ACC112 (cell line): ENCODE measurements around the gene ANKMY1.
"Not testable (repeated sequence)": the region's sequence is repeated elsewhere in the genome, so short reads cannot be mapped to it uniquely, and the experiment has no call there.

Experiments
- H2AFZ ChIP-seq: fragments of 200-600 bp; sonication (generic); one replicate; pipeline ENCODE4 v1.6.0; 2017; ENCODE audit warnings: antibody characterized with exemption, low read length; ENCODE audit not compliant: unreplicated experiment
- H3K27ac ChIP-seq: fragments of 200-600 bp; sonication (generic); 2 replicates; pipeline ENCODE4 v1.5.1; 2014; ENCODE audit warnings: low read depth, mild to moderate bottlenecking, antibody characterized with exemption, low read length, moderate library complexity
- H3K27me3 ChIP-seq: fragments of 200-600 bp; sonication (generic); 2 replicates; pipeline ENCODE4 v1.6.1; 2014; ENCODE audit warnings: mild to moderate bottlenecking, antibody characterized with exemption, low read length, moderate library complexity, mixed read lengths; ENCODE audit not compliant: insufficient read depth
- H3K36me3 ChIP-seq: fragments of 200-600 bp; sonication (generic); 2 replicates; pipeline ENCODE4 v1.6.1; 2016; ENCODE audit warnings: mild to moderate bottlenecking, antibody characterized with exemption, low read length, moderate library complexity, mixed read lengths; ENCODE audit not compliant: insufficient read depth
- H3K4me1 ChIP-seq: fragments of 200-600 bp; sonication (generic); one replicate; pipeline ENCODE4 v1.6.1; 2016; ENCODE audit warnings: low read length, mixed read lengths; ENCODE audit not compliant: insufficient read depth, unreplicated experiment, control insufficient read depth
- H3K4me3 ChIP-seq: fragments of 200-600 bp; sonication (generic); 2 replicates; pipeline ENCODE4 v1.5.1; 2014; ENCODE audit warnings: mild to moderate bottlenecking, low read depth, low read length
- H3K79me2 ChIP-seq: fragments of 200-600 bp; sonication (generic); one replicate; pipeline ENCODE4 v1.6.0; 2016; ENCODE audit warnings: low read length; ENCODE audit not compliant: control insufficient read depth, unreplicated experiment, insufficient read depth

Gene ANKMY1

DNA sequence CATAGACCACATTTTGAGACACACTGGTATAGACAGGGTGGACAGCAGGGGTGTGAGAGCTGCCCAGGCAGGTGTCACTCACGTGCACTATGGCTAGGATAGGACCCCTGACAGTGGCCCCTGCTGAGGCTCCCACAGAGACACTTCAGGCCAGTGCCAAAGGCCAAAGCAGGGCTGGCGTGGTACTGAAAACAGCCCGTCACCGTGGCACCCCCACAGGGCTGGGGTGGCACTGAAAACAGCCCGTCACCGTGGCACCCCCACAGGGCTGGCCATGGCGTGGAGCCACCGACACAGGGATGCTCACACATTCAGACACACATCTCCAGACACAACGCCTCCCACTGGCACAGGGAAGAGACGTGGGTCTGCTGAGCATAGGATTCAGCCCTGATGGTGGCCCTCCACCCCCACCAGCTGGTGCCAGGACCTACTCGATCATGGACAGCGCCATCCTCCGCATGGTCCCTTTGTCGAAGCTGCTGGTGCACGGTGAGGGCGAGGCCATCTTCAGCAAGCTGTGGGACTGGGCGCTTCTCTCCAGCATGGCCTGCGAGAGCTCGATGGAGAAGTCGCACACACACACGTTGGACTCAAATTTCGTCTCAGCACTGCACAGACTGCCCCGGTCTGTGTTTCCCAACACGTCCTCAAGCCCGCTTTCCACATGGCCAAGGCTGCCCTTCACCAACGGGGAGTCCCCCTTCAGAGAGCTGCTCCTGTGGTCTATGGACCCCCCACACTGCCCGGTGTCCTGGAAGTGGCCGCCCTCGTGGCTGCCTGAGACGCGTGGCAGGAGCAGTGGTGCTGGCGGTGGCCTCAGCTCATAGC lies 34.1 kb downstream of the ANKMY1 start:
- Histone ChIP-seq H3K36me3 (peaks cover 29% of the 10 kb centered on the region; the same call in 1 of the 2 replicates), H3K4me3 (no peak overlapping the region), H3K79me2 (no peaks in the 10 kb centered on the region), H3K4me1 (no peaks in the 10 kb centered on the region), H2AFZ (no peak overlapping the region), H3K27me3 (no peaks in the 10 kb centered on the region), H3K27ac (no peak overlapping the region)

GRCh38 chr2:240522406-240522805 lies 35.4 kb downstream of the ANKMY1 start:
- Histone ChIP-seq H2AFZ (no peak overlapping the region), H3K4me3 (no peak overlapping the region), H3K79me2 (no peaks in the 10 kb centered on the region), H3K36me3 (peaks cover 28% of the 10 kb centered on the region; the same call in 1 of the 2 replicates), H3K27ac (no peak overlapping the region), H3K4me1 (no peaks in the 10 kb centered on the region), H3K27me3 (no peaks in the 10 kb centered on the region)

GRCh38 chr2:240521885-240522284 lies 35.9 kb downstream of the ANKMY1 start:
- not testable (repeated sequence) for H2AFZ ChIP-seq, H3K4me3 ChIP-seq, H3K79me2 ChIP-seq, H3K4me1 ChIP-seq, H3K27me3 ChIP-seq, H3K27ac ChIP-seq
- H3K36me3 ChIP-seq: peaks cover 28% of the 10 kb centered on the region; the same call in 1 of the 2 replicates

DNA sequence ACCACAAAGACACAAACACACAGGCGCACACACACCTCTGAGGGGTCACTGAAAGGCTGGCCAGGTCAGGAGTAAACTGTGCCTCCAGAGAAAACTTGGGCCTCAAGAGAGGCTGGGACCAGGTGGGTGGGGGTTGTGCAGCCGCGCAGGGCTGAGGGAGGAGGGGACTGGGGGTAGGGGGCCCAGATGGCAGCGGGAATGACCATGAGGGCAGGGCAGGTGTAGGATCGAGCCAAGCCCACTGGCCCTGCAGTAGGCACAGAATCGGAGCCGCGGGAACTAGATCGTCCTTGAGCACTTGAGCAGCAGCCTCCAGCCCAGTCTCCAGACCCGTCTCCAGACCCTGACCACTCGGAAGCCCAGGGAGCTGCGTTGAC lies 36.8 kb downstream of the ANKMY1 start:
- H3K36me3 ChIP-seq: peaks cover 28% of the 10 kb centered on the region; the same call in 1 of the 2 replicates
- H3K27me3 ChIP-seq: no peaks in the 10 kb centered on the region

DNA sequence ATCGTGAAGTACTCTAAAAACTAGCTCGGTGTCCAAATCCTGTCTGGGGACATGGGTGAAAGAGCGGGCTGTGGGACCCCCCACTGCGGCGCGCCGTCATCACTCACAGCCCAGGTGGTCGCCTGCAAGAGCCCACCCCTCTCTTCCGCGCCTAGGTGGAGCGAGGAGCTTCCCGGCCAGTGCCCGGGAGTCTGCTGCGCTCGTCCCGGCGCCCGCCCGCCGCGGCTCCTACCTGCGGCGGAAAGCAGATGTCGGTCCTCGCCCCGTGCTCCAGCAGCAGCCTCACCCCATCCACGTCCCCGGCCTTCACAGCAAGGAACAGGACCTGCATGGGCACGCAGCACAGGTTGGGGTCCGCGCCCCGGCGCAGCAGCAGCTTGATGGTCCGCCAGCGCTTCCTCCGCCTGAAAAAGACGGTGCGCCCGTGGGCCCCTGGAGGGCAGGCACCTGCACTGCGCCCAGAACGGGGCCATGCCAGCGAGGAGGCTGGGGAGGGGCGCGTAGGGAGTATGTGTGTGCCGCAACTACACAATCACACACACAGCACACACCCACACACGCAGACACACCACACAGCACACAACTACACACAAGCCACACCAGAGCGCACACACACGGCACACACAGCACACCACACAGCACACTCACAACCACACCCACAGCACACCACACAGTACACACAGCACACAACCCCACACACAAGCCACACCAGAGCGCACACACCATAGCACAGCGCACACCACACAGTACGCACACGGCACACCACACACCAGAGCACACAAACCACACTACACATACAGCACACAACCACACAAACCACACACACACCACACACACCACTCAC lies 37.4 kb downstream of the ANKMY1 start:
- H3K79me2 ChIP-seq: no peaks in the 10 kb centered on the region
- no peak overlapping the region for H3K27ac ChIP-seq
- no peaks in the 10 kb centered on the region for H3K27me3 ChIP-seq
- no peaks in the 10 kb centered on the region for H3K4me1 ChIP-seq
- H3K4me3 ChIP-seq: peak overlapping the region; percentile 30
- H2AFZ ChIP-seq: no peak overlapping the region
- peaks cover 28% of the 10 kb centered on the region; the same call in 1 of the 2 replicates for H3K36me3 ChIP-seq

More for the DNA sequence above, 36.8 kb downstream of the ANKMY1 start:
- Histone ChIP-seq H2AFZ (no peak overlapping the region), H3K27ac (no peak overlapping the region), H3K79me2 (no peaks in the 10 kb centered on the region), H3K4me3 (no peak overlapping the region), H3K4me1 (no peaks in the 10 kb centered on the region)

- Histone ChIP-seq H3K27ac (no peak overlapping the region), H3K79me2 (no peaks in the 10 kb centered on the region), H3K4me3 (peak overlapping the region; percentile 30), H2AFZ (peak overlapping the region; percentile 35), H3K4me1 (no peaks in the 10 kb centered on the region), H3K27me3 (no peaks in the 10 kb centered on the region), H3K36me3 (peaks cover 22% of the 10 kb centered on the region; the same call in 1 of the 2 replicates)
Observed at GRCh38 chr2:240519396-240520129, 38.2 kb downstream of the ANKMY1 start.

GRCh38 chr2:240518981-240519380 lies 38.8 kb downstream of the ANKMY1 start:
- Histone ChIP-seq H3K27ac (no peak overlapping the region), H3K4me3 (no peak overlapping the region), H3K79me2 (no peaks in the 10 kb centered on the region), H3K4me1 (peaks cover 1% of the 10 kb centered on the region), H3K36me3 (peaks cover 18% of the 10 kb centered on the region; the same call in 1 of the 2 replicates), H2AFZ (no peak overlapping the region), H3K27me3 (no peaks in the 10 kb centered on the region)

DNA sequence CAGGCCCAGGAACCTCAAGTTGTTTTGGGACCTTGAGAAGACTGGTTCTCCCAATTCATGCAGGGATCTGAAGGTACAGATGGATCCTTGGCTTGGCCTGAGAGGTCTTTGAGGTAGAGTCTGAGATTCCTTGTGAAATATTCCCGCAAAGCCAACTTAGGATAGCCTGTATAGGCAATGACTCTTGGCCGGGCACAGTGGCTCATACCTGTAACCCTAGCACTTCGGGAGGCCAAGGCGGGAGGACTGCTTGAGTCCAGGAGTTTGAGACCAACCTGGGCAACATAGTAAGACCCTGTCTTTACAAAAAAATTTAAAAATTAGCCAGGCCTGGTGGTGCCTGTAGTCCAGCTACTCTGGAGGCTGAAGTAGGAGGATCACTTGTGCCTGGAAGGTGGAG lies 40.4 kb downstream of the ANKMY1 start:
- no peak overlapping the region for H2AFZ ChIP-seq
- H3K27me3 ChIP-seq: no peaks in the 10 kb centered on the region
- H3K4me3 ChIP-seq: no peak overlapping the region
- H3K27ac ChIP-seq: no peak overlapping the region
- H3K4me1 ChIP-seq: peaks cover 5% of the 10 kb centered on the region
- 0 out of 2 replicates have a peak, but pooled peaks cover 3% of the 10 kb centered on the region for H3K36me3 ChIP-seq
- H3K79me2 ChIP-seq: no peaks in the 10 kb centered on the region

- H3K4me3 ChIP-seq: no peak overlapping the region
- H3K27ac ChIP-seq: no peak overlapping the region
- no peaks in the 10 kb centered on the region for H3K36me3 ChIP-seq
- H3K79me2 ChIP-seq: no peaks in the 10 kb centered on the region
- peaks cover 5% of the 10 kb centered on the region for H3K4me1 ChIP-seq
- H2AFZ ChIP-seq: no peak overlapping the region
- no peaks in the 10 kb centered on the region for H3K27me3 ChIP-seq
Observed at GRCh38 chr2:240514631-240515030, 43.2 kb downstream of the ANKMY1 start.

DNA sequence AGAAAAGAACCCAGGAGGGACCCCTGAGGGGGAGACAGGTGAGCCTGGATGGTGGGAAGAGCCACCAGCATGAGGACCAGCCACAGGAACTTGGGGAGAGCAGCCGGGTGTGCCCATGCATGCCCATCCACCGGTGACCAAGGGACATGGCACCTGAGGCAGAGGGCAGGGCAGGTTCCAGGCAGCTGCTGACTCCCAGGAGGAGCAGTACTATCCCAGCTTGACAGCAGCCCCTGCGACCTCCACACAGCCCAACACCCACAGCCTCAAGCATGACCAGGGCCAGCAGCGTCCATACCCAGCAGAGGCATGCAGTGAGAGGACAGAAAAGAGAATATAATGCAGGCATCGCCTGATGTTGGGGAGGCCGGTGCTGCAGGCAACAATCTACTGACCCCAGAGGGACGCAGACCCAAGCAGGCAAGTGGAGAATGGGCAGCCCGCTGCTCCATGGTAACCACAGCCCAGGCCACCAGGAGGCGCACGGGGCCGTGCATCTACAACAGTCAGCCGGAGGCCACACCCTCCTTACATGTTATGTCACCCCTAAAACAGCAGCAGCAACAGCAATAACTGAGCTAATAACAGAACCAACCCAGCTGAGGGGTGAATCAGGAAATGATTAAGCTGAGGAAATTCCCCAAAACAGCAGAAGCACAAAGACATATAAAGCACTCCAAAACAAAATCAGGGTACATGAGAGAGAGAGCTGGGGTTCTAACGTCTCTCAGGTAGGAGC lies 44.1 kb downstream of the ANKMY1 start:
- no peak overlapping the region for H3K4me3 ChIP-seq
- H3K36me3 ChIP-seq: no peaks in the 10 kb centered on the region
- no peaks in the 10 kb centered on the region for H3K27me3 ChIP-seq
- H2AFZ ChIP-seq: peak overlapping the region; percentile 6
- peaks cover 5% of the 10 kb centered on the region for H3K4me1 ChIP-seq
- H3K79me2 ChIP-seq: no peaks in the 10 kb centered on the region
- no peak overlapping the region for H3K27ac ChIP-seq
